HG03521 (cell line): ENCODE data around the gene TNRC6B.
"Not testable (repeated sequence)": the region's sequence is repeated elsewhere in the genome, so short reads cannot be mapped to it uniquely, and the experiment has no call there.

Experiments used
- ATAC-seq: cut with Tn5 transposase; IDR thresholded peaks from one replicate; pipeline ENCODE4 v1.9.1; 2021; ENCODE audit warnings: mild to moderate bottlenecking, moderate library complexity; ENCODE audit not compliant: unreplicated experiment

TNRC6B gene

DNA sequence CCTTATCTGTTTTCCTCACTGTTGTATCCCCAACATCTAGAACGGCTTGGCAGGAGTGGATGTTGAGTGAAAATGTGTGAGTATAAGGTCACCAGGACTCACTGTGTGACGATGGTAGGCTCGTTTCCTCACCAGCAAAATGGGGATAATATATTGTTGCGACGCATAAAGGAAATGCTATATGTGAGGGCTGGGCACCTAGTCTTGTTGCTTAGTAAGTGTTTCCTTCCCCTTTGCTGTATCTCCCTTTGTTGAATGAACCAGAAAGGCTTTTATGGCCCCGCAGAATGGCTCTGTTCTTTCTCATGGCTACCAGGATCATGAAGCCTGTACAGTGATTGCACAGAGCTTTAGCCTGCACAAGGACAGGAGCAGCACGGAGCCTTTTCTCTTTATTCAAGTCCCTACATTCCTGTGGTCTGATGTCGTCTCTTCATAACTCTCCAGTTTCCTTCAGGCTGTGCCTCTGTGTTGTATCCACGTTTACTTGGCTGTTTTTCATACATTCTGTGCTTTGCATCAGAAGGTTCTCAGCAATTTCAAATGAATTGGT, 5.4 kb downstream of the TNRC6B start:
- no peak for ATAC-seq

DNA sequence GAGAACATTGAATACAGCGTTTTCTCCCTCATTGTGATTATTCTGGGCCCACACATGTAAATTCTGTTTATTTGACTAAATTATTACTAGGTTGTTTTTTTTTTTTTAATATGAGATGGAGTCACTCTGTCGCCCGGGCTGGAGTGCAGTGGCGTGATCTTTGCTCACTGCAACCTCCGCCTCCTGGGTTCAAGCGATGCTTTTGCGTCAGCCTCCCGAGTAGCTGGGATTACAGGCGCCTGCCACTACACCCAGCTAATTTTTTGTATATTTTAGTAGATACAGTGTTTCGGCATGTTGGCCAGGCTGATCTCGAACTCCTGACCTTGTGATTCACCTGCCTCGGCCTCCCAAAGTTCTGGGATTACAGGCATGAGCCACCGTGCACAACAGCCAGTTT, 5.9 kb downstream of the TNRC6B start:
- ATAC-seq: not testable (repeated sequence)

DNA sequence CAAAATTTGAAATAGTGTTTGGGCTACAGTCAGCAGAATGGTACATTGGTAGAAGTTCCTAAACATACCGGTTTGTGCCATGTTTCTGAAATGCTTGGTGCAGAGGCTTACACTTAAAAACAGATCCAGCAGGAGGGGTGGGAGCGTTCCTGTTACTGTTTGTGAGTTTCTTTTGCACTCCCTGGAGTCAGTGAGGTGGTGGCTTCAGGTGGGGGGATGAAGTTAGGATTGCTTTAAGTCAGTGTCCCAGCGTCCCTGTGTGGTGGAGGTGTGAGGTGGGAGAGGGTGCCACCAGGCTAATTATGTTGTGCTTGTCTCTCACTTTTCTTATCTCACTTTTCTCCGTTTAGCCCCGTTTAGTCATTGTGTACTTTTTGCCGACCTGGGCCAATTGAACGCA, 9.7 kb downstream of the TNRC6B start:
- ATAC-seq: no peak

DNA sequence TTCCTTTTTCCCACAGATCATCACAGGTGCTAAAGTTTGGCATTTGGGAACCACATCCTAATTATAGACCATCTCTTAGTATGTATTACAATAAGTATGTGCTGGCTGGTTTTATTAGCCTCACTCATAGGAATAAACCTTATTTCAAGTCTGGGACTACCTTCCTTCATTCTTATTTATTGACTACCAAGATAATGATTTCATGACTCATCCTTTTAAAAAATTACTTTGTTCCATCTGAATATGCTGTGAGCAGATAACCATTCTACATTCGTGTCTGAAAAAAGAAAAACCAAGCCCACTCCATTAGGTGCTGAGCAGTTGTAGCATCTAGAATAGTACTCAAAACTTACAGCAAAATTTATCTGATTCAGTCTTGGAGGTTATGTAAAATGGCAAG, 12.3 kb downstream of the TNRC6B start:
- ATAC-seq: no peak

DNA sequence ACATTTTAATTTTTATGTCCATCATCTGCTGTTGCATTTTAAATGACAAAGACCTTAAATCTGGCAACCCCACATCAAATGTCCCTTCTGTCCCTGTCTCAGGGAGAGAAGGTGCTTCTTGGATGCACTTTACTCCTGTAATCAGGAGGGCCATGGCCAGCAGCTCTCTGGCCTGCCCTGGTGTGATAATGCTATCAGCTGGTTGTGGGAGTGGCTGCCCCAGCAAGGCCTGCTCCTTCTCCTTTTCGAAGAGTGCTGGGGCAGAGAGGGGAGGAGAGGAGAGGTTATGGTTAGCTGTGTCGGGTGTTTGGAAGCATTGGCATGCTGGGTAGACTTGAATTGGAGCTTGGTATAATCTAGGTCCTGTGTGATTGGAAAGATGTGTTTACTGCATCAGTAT, 12.8 kb downstream of the TNRC6B start:
- ATAC-seq: no peak

DNA sequence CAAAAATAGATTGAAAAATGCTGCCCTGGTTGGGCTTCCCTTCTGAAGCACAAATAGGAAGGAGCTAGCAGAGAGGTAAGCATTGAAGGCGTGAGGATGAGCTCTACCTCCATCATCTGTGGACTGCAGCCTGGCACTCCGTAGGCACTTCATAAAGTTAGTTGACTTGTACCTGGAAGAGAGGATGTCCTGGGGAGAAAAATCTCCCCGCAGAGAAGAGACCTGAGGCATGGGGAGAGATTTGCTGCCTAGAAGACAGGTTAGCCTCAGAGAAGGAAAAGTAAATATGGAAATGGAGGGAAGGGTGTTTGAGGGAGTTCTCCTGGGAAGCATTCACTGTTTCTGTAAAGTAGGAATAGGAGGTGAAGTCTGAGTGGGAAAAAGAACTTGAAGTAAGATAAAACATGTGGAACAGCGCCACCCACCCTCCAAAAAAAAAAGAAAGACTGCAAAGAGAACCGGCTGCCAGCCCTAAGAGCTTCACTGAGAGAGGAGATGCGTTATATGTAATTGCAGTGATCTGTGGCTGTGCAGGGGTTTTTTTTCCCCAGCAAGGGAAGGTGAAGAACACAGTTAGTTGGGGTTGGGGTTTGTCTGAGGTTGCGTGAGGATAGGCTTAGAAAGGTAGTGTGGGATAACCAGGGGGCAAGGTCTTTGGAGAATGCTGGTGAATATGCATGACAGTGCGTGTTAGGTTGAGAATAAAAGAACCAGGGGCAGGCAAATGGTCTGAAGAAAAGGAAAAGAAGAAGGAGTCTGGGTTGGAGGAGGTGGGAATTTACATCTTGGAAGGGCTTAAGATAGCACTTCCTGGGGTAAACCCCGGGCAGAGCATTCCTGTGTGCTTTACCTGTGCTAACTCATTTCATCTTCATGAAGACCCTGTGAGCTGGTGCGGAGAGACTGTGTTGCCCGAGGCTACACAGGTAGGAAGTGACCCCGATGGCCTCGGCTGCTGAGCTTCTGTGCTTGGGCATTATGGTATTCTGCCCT, 16.0 kb downstream of the TNRC6B start:
- no peak for ATAC-seq

DNA sequence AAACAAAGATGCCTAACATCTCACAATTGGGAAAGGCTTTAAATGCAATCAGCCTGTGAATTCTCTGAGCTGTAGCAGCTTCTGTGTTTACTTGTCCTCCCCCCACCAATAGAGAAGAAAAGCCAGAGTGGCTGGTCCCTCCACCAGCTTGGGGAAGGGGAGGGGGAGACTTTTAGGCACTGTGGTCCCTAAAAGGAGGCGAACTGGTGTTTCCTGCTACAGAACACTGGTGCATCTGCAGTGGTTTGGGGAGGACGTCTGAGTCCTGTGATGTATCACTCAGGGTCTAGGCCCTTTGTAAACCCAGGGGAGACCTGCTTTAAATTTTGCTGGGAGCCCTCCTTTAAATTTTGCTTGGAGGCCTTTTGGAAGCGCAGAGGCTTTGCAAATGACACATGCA, 16.9 kb downstream of the TNRC6B start:
- ATAC-seq: no peak

DNA sequence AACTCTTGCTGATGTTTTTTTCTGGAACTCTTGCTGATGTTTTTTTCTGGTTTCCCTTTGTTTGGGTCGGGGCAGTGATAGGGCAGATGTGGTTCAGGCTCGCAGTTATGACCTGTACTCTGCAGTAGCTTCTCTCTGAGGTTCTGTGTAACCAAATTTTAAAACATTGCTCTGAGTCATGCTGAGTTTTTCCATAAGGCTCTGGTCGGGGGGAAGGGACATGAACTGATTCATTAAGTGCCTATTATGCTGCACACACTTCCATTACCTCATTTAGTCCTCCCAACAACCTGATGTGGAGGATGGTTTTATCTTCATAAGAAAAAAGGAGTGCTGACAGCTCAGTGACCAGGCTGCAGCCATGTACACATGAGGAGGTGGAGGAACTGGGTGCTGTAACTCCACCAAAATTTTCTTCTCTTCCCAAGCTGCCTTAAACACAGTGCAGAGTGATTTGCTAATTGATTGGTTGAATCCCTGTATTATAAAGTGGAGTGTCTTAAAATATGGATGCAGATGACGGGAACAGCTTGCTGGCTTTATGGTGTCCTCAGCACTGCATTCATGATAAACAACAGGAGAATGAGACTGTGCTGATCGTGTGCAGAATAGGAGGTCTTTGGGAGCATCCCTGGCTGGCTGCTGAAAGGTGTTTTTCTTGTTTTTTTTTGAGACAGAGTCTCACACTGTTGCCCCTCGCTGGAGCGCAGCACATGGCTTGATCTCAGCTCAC, 19.1 kb downstream of the TNRC6B start:
- ATAC-seq: no peak

DNA sequence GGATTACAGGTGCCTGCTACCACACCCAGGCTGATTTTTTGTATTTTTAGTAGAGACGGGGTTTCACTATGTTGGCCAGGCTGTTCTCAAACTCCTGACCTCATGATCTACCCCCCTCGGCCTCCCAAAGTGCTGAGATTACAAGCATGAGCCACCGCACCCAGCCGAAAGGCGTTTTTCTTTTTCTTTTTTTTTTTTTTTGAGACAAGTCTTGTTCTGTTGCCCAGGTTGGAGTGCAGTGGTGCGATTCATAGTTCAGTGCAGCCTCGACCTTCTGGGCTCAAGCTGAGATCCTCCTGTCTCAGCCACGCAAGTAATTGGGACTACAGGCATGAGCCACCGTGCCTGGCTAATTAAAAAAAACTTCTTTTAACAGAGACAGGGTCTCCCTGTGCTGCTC, 19.7 kb downstream of the TNRC6B start:
- not testable (repeated sequence) for ATAC-seq

DNA sequence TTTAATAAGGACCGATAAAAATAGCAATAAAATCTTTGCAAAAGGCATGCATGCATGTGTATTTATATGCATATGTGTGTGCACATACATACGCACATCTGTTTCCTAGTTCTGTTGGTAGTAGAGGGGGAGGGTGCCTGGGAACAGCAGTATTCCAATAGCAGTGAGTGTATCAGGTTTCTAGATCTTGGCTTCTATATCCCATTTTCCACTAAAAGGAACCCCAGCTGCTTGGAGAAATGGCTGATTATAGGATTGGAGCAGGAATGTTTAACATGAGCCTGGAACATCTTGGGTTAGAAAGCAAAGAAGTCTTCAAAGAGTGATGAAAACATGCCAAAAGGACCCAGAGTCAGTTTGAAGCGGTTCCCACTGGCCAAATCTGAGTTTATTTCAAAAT, 21.0 kb downstream of the TNRC6B start:
- no peak for ATAC-seq

DNA sequence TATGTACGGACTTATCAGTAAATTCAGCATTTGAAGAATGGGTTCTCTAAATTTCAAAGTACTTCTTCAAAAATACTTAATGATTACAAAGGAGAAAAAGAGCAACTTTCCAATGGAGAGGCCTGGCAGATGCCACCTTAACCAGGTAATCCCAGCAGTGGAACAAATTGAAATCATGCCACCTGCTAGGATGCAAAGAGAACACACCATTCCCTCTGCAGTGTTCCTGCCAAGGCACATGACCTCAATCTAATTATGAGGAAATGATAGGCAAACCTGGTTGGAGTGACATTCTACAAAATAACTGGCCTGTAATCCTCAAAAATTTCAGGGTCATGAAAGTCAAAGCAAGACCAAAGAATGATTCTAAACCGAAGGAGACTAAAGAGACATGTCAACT, 21.5 kb downstream of the TNRC6B start:
- no peak for ATAC-seq

DNA sequence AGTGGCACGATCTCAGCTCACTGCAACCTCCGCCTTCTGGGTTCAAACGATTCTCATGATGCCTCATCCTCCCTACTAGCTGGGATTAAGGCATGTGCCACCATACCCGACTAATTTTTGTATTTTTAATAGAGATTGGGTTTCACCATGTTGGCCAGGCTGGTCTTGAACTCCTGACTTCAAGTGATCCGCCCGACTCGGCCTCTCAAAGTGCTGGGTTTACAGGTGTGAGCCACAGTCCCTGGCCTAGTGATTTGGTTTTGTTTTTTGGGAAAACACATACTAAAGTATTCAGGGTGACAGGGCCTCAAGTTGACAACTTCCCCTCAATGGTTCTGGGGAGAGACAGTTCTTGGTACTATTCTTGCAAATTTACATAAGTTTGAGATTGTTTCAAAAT, 22.1 kb downstream of the TNRC6B start:
- no peak for ATAC-seq

DNA sequence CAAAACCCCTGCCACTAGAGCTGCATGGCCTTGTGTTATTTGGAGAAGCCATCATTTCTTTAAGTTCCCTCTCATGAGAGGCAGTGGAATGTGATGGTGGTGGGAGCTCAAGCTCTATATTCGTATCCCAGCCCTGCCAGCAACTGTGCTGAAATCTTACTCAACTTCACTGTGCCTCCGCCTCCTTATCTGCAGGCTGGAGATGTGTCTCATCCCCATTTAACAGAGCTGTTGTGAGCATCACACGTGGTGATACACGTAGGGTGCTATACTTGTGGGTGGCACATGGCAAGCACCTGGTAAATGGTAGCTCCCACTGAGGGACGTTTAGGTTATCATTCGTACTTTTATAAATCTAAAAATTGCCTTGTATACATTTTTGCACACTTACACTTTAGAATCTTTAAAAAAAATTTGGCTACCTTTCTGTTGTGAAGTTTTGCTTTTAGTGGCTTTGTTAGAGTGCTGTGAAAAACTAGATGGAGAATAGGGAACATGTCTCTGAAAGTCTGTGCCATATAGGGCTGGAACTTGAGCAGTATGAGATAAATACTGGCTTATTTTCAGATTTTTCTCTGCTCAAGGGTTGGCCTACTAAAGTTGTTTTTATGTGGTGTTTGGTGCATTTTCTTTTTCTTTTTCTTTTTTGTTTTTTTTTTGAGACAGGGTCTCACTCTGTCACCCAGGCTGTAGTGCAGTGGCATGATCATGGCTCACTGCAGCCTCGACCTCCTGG, 23.2 kb downstream of the TNRC6B start:
- no peak for ATAC-seq

DNA sequence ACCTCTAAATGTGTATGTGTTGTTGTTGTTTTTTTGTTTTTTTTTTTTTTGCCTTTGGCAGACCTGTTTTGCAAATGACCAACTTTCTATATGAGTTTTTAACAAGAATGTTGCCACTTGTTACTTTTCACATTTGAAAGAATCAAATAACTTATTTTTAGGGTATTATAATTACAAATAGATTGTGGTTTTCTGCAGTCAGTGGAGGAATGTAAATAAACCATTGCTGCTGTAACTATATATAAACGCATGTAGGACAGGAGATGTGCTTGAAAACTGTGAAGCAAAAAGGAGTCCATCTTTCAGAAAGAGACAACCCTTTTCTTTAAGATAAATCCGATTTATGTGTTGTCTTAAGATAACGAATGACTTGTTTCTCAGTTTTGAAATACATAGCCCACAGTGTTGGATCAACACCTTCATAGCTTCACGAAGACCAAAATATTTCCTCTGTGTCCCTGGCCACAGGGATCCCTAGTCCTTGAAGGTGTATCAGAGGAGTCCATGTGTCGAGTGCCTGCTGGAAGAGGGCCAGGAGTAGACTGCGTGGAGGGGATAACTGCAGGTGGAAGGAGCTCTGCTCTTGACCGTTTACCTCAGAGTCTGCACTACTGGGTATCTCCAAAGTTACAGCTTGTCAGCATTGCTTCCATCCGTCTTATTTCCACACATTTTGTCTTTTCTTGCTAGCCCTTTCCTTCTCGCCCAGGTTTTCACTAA, 24.7 kb downstream of the TNRC6B start:
- ATAC-seq: no peak

DNA sequence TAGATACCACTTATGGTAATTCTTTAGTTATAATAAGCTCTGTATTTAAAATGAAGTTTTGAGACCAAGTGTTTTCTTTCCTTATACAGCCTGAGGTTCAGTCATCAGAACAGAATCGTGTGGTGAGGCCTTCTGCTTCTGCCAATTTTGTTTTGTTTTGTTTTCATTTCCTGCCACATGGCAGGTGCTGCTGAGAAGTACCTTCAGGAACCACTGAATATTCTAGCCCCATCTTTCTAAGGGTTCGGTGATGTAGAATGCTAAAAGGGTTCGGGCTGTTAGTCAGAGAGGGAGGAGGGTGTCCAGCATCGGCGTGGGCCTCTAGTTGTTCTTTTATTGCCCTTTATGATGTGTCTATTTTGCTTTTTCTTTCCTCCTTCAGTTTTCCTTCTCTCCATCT, 25.8 kb downstream of the TNRC6B start:
- ATAC-seq: no peak

DNA sequence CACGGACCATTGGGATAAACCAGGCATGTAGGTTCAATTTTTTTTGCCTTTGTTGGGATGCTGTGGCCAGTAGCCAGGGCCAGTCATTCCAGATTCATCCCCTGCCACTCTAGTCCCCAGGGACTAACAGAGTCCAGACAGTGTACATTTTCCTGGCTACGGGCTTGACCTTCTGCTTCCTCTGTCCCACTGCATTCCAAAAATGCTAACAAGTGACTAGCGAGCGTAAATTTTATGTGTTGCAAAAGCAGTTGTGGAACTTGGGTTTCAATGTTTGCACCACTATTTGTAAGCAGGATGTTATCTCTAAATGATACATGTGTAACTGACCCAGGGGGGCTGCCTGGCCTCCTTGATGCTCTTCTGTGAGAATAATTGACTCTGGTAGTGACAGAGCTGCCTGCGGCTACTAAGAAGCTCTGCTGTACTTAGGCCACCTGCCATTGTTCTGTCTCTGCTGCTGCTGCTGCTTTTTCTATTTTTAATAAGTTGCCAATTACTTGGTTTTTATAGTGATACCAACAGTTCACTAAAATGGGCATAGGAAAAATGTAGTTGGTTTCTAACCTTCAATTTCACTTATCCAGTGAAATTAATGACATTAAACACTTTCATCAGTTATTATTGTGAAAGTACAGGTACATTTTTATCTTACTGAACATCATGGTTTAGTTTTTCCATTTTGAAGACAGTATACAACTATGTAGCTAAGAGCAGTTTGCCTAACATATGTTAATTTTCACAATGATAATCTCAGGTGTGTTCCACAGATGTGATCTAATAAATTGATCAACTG, 26.8 kb downstream of the TNRC6B start:
- no peak for ATAC-seq

DNA sequence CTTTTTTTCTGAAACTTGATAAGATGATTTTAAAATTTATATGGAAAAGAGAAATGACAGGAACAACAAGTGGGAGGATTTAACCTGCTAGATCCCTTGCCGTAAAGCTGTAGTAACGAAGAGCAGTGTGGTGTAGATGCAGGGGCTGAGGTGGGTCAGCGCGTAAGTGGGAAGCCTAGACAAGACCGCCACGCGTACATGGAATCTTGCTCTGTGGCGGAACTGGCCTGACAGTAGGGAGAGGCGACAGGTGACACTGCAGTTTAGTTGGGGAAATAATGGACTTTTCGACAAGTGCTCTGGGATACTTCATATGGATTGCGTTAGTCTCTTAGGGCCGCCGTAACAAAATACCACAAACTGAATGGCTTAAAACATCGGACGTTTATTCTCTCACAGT, 28.8 kb downstream of the TNRC6B start:
- no peak for ATAC-seq

DNA sequence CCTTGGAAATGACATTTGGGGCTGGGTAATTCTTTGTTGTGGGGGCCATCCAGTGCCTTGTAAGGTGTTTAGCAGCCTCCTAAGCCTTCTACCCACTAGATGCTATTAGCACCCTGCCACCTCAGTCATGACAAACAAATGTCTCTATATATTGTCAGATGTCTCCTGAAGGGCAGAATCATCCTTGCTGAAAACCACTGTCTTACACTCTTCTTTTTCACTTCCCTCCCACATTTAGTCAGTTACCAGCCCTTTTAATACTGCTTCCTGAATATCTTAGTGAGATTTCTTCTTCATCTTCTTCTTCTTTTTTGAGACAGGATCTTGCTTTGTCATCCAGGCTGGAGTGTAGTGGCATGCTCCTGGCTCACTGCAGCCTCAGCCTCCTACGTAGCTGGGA, 33.1 kb downstream of the TNRC6B start:
- peak; percentile 41 for ATAC-seq

DNA sequence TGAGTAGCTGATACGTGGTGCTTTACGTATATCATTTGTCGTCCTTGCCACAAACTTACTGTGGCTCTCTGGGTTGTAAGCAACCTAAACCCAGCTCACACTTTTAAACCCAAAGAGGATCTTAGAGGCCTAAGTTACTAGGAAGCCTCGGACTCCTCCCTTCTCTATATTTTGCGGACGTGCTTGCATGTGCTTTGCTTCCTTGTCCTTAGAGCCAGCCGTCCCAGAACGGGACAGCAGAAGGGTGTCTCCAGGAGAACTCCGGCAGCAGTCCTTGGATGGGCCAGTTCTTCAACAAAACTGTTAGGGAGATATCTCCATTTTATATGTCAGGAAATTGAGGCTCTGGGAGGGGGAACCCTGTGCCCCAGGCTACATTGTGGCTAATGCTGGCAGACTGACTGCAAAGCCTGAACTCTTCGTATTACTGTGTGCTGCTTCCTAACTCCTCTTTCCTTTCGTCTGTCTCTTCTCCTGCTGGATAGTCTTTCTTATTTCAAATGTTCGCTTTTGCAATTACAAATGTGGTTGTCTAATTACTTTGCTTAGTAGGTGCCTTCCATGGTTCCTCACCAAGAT, 33.8 kb downstream of the TNRC6B start:
- no peak for ATAC-seq
